Astrocyte (in vitro differentiated cells and primary cell): ENCODE measurements around the gene CENPL. TPM values are rescaled to one million over a fixed set of nuclear protein-coding genes. Genes with fewer than 3 reads are reported as not detected.
"Not testable (repeated sequence)": the region's sequence is repeated elsewhere in the genome, so short reads cannot be mapped to it uniquely, and the experiment has no call there.

ENCODE experiments used
- DNase-seq: peaks from one replicate; pipeline ENCODE4 v3.0.0-alpha.2; 2010; ENCODE audit warnings: low read depth
- FAIRE-seq: peaks from 2 replicates; lab custom pipeline; 2011; peaks lifted over from hg19 to GRCh38; lab: Jason Lieb, UNC
- H2AFZ ChIP-seq: 2 replicates; pipeline ENCODE4 v1.6.0; 2012; ENCODE audit warnings: low read depth, low read length, inconsistent platforms
- H3K27ac ChIP-seq: 2 replicates; pipeline ENCODE4 v1.5.1; 2011; ENCODE audit warnings: low read depth, low read length, inconsistent platforms
- H3K27me3 ChIP-seq: 2 replicates; pipeline ENCODE4 v1.6.0; 2011; ENCODE audit warnings: low read length, inconsistent platforms; ENCODE audit not compliant: insufficient read depth
- H3K36me3 ChIP-seq: 2 replicates; pipeline ENCODE4 v1.5.1; 2011; ENCODE audit warnings: low read length, inconsistent platforms; ENCODE audit not compliant: insufficient read depth
- H3K4me1 ChIP-seq: 2 replicates; pipeline ENCODE4 v1.5.1; 2011; ENCODE audit warnings: low read length, inconsistent platforms; ENCODE audit not compliant: insufficient read depth
- H3K4me2 ChIP-seq: 2 replicates; pipeline ENCODE4 v1.6.0; 2012; ENCODE audit warnings: low read length, inconsistent platforms
- H3K4me3 ChIP-seq: 2 replicates; pipeline ENCODE4 v1.5.1; 2011; ENCODE audit warnings: low read depth, mild to moderate bottlenecking, low read length, inconsistent platforms; ENCODE audit not compliant: insufficient read depth
- H3K79me2 ChIP-seq: 2 replicates; pipeline ENCODE4 v1.6.0; 2012; ENCODE audit warnings: mild to moderate bottlenecking, low read length, inconsistent platforms; ENCODE audit not compliant: insufficient read depth
- H3K9ac ChIP-seq: 2 replicates; pipeline ENCODE4 v1.6.0; 2012; ENCODE audit warnings: mild to moderate bottlenecking, low read length, inconsistent platforms
- H3K9me3 ChIP-seq: 2 replicates; pipeline ENCODE4 v1.5.1; 2012; ENCODE audit warnings: low read depth, mild to moderate bottlenecking, low read length, inconsistent platforms; ENCODE audit not compliant: insufficient read depth
- H4K20me1 ChIP-seq: 2 replicates; pipeline ENCODE4 v1.6.0; 2012; ENCODE audit warnings: low read length, inconsistent platforms; ENCODE audit not compliant: insufficient read depth
- H3K27ac Mint-ChIP-seq: one replicate; pipeline ENCODE4 v1.8.0; 2021; ENCODE audit warnings: mild to moderate bottlenecking, mixed read lengths; ENCODE audit not compliant: unreplicated experiment
- H3K27me3 Mint-ChIP-seq: one replicate; pipeline ENCODE4 v1.8.0; 2021; ENCODE audit warnings: low read depth, mixed read lengths; ENCODE audit not compliant: unreplicated experiment
- H3K36me3 Mint-ChIP-seq: one replicate; pipeline ENCODE4 v1.8.0; 2021; ENCODE audit warnings: low read depth, mixed read lengths; ENCODE audit not compliant: unreplicated experiment
- H3K4me1 Mint-ChIP-seq: one replicate; pipeline ENCODE4 v1.8.0; 2021; ENCODE audit warnings: low read depth, mixed read lengths; ENCODE audit not compliant: unreplicated experiment
- H3K4me3 Mint-ChIP-seq: one replicate; pipeline ENCODE4 v1.8.0; 2021; ENCODE audit warnings: mild to moderate bottlenecking, moderate library complexity, mixed read lengths; ENCODE audit not compliant: unreplicated experiment
- H3K9me3 Mint-ChIP-seq: one replicate; pipeline ENCODE4 v1.8.0; 2021; ENCODE audit warnings: mild to moderate bottlenecking, mixed read lengths; ENCODE audit not compliant: unreplicated experiment
- CTCF ChIP-seq: IDR thresholded peaks from 2 replicates; pipeline ENCODE4 v1.5.1; 2011; ENCODE audit warnings: low read depth, mild to moderate bottlenecking, inconsistent platforms, low read length, moderate library complexity; ENCODE audit not compliant: insufficient read depth
- EZH2 ChIP-seq: IDR thresholded peaks from 2 replicates; pipeline ENCODE4 v1.6.1; 2012; ENCODE audit warnings: mild to moderate bottlenecking, low read length, inconsistent platforms; ENCODE audit not compliant: insufficient read depth
- total RNA-seq: library from RNA; stranded (reverse); gene quantifications from 2 replicates; pipeline ENCODE4 v1.2.1, GENCODE V29; 2021

Gene CENPL
- total RNA-seq, 1 donor from 2014 or later, result 7.9 TPM

- no peaks in the 10 kb centered on the region for H3K4me1 Mint-ChIP-seq
- no peak overlapping the region for H2AFZ ChIP-seq
- H3K27me3 Mint-ChIP-seq, result no peaks in the 10 kb centered on the region
- H3K27me3 ChIP-seq, result no peaks in the 10 kb centered on the region
- H3K36me3 Mint-ChIP-seq, result peaks cover 8% of the 10 kb centered on the region
- no peaks in the 10 kb centered on the region for H3K4me1 ChIP-seq
- no peak overlapping the region for H3K4me2 ChIP-seq
- H4K20me1 ChIP-seq, result no peaks in the 10 kb centered on the region
- H3K9me3 Mint-ChIP-seq, result peaks cover 5% of the 10 kb centered on the region
- FAIRE-seq, result no peak
- no peak overlapping the region for H3K4me3 ChIP-seq
- H3K27ac Mint-ChIP-seq, result no peak overlapping the region
- peaks cover 2% of the 10 kb centered on the region for H3K36me3 ChIP-seq
- no peak for TF ChIP-seq CTCF
- TF ChIP-seq EZH2, result no peak
- no peak overlapping the region for H3K9ac ChIP-seq
- no peak overlapping the region for H3K27ac ChIP-seq
- H3K4me3 Mint-ChIP-seq, result no peak overlapping the region
- no peak for DNase-seq
- no peaks in the 10 kb centered on the region for H3K79me2 ChIP-seq
- H3K9me3 ChIP-seq, result no peaks in the 10 kb centered on the region
Measured at GRCh38 chr1:173768206-173768605, 56.5 kb downstream of the CENPL start.

- H3K9ac ChIP-seq, FAIRE-seq, H3K4me1 ChIP-seq, H3K4me1 Mint-ChIP-seq, DNase-seq, H4K20me1 ChIP-seq, H3K4me3 ChIP-seq, H3K9me3 ChIP-seq, H3K4me3 Mint-ChIP-seq, H3K4me2 ChIP-seq, H3K27ac ChIP-seq, H3K27me3 Mint-ChIP-seq, H3K27ac Mint-ChIP-seq, H2AFZ ChIP-seq, H3K27me3 ChIP-seq, H3K36me3 ChIP-seq, H3K79me2 ChIP-seq: not testable (repeated sequence)
- peaks cover 12% of the 10 kb centered on the region for H3K9me3 Mint-ChIP-seq
- peaks cover 41% of the 10 kb centered on the region for H3K36me3 Mint-ChIP-seq
Measured at GRCh38 chr1:173764331-173764730, 60.4 kb downstream of the CENPL start.

GRCh38 chr1:173758980-173759379, 65.7 kb downstream of the CENPL start:
- Histone ChIP-seq H3K9ac (no peak overlapping the region), H4K20me1 (no peaks in the 10 kb centered on the region), H2AFZ (no peak overlapping the region), H3K27ac (no peak overlapping the region), H3K4me3 (no peak overlapping the region), H3K4me1 (no peaks in the 10 kb centered on the region), H3K27me3 (no peaks in the 10 kb centered on the region), H3K4me2 (no peak overlapping the region), H3K79me2 (no peaks in the 10 kb centered on the region), H3K9me3 (no peaks in the 10 kb centered on the region), H3K36me3 (peaks cover 26% of the 10 kb centered on the region)
- TF ChIP-seq EZH2, result no peak
- TF ChIP-seq CTCF, result no peak
- H3K9me3 Mint-ChIP-seq, result peaks cover 12% of the 10 kb centered on the region
- H3K36me3 Mint-ChIP-seq, result peaks cover 53% of the 10 kb centered on the region
- no peak for DNase-seq
- FAIRE-seq, result no peak
- no peak overlapping the region for H3K4me3 Mint-ChIP-seq
- no peaks in the 10 kb centered on the region for H3K27me3 Mint-ChIP-seq
- H3K27ac Mint-ChIP-seq, result no peak overlapping the region
- peaks cover 2% of the 10 kb centered on the region for H3K4me1 Mint-ChIP-seq
